Neural crest cell (in vitro differentiated cells): ENCODE data around the gene FSD1L. TPM values are rescaled to one million over a fixed set of nuclear protein-coding genes. Genes with fewer than 3 reads are reported as not detected.
A peak's percentile ranks its signal among the peaks of the same experiment; 100 is the strongest.

ENCODE experiments used
- DNase-seq: peaks from one replicate; pipeline ENCODE4 v3.0.0; 2021; ENCODE audit warnings: low read depth, mixed read lengths, low spot score
- H3K27ac Mint-ChIP-seq: one replicate; pipeline ENCODE4 v1.8.0; 2021; ENCODE audit warnings: mild to moderate bottlenecking, mixed read lengths; ENCODE audit not compliant: unreplicated experiment
- H3K27me3 Mint-ChIP-seq: 2 replicates; pipeline ENCODE4 v1.8.0; 2021; ENCODE audit warnings: low read depth, mild to moderate bottlenecking, mixed read lengths
- H3K36me3 Mint-ChIP-seq: 2 replicates; pipeline ENCODE4 v1.8.0; 2021; ENCODE audit warnings: low read depth, mild to moderate bottlenecking, mixed read lengths
- H3K4me1 Mint-ChIP-seq: 2 replicates; pipeline ENCODE4 v1.8.0; 2021; ENCODE audit warnings: mixed read lengths
- H3K4me3 Mint-ChIP-seq: one replicate; pipeline ENCODE4 v1.8.0; 2021; ENCODE audit warnings: mild to moderate bottlenecking, mixed read lengths
- H3K9me3 Mint-ChIP-seq: 2 replicates; pipeline ENCODE4 v1.8.0; 2021; ENCODE audit warnings: mixed read lengths
- CTCF ChIP-seq: fragments of 200-600 bp; sonication (generic); conservative IDR thresholded peaks from 2 replicates; pipeline ENCODE4 v1.5.0; 2021; ENCODE audit warnings: antibody characterized with exemption, mild to moderate bottlenecking
- long read RNA-seq: library from polyadenylated mRNA; unstranded; transcript quantifications from one replicate; pipeline ENCODE4 v2.0.0, GENCODE V29; 2020
- total RNA-seq: library from RNA; stranded (reverse); gene quantifications from 2 replicates; pipeline ENCODE4 v1.2.1, GENCODE V29; 2021

FSD1L gene
- total RNA-seq, result 16.9 and 17.0 TPM in 2 replicates
- long read RNA-seq, partial matches to known transcripts, result 4 of 13 reads
- long read RNA-seq, other reads (novel, unspliced or antisense), result 8 of 13 reads

- no peaks in the 10 kb centered on the region for H3K36me3 Mint-ChIP-seq
- H3K4me1 Mint-ChIP-seq, result peaks cover 36% of the 10 kb centered on the region
- no peaks in the 10 kb centered on the region for H3K27me3 Mint-ChIP-seq
- H3K4me3 Mint-ChIP-seq, result peak within 1 kb of the TSS; percentile 95
- no peaks in the 10 kb centered on the region for H3K9me3 Mint-ChIP-seq
- peak within 1 kb of the TSS; percentile 98 for H3K27ac Mint-ChIP-seq
- TF ChIP-seq CTCF, result no peak
- DNase-seq, result peak; percentile 87
Measured at GRCh38 chr9:105447814-105448812, at the start of gene FSD1L. Gene FSD1L (plus strand): TSS chr9:105448034. CDS start chr9:105448221, 187 bp downstream.

- Mint-ChIP-seq H3K27me3 (no peaks in the 10 kb centered on the region), H3K27ac (no peak overlapping the region), H3K4me3 (no peak overlapping the region)
Measured at GRCh38 chr9:105399117-105399516, 48.7 kb upstream of the FSD1L start.

GRCh38 chr9:105401651-105402050, 46.2 kb upstream of the FSD1L start:
- Mint-ChIP-seq H3K4me1 (peaks cover 13% of the 10 kb centered on the region), H3K27me3 (no peaks in the 10 kb centered on the region)

More at GRCh38 chr9:105399117-105399516, 48.7 kb upstream of the FSD1L start:
- DNase-seq, result no peak
- Mint-ChIP-seq H3K36me3 (no peaks in the 10 kb centered on the region), H3K9me3 (no peaks in the 10 kb centered on the region), H3K4me1 (peaks cover 10% of the 10 kb centered on the region)
- no peak for TF ChIP-seq CTCF

GRCh38 chr9:105403552-105404248, 44.1 kb upstream of the FSD1L start:
- peaks cover 4% of the 10 kb centered on the region for H3K9me3 Mint-ChIP-seq
- H3K4me1 Mint-ChIP-seq, result peaks cover 13% of the 10 kb centered on the region
- DNase-seq, result no peak
- no peak for TF ChIP-seq CTCF
- no peak overlapping the region for H3K27ac Mint-ChIP-seq
- no peak overlapping the region for H3K4me3 Mint-ChIP-seq
- H3K27me3 Mint-ChIP-seq, result no peaks in the 10 kb centered on the region
- peaks cover 3% of the 10 kb centered on the region for H3K36me3 Mint-ChIP-seq

More at GRCh38 chr9:105401651-105402050, 46.2 kb upstream of the FSD1L start:
- Mint-ChIP-seq H3K4me3 (no peak overlapping the region), H3K36me3 (no peaks in the 10 kb centered on the region), H3K27ac (no peak overlapping the region), H3K9me3 (no peaks in the 10 kb centered on the region)
- DNase-seq, result no peak
- TF ChIP-seq CTCF, result no peak

GRCh38 chr9:105405514-105406131, 42.2 kb upstream of the FSD1L start:
- Mint-ChIP-seq H3K27me3 (no peaks in the 10 kb centered on the region), H3K4me1 (peaks cover 13% of the 10 kb centered on the region), H3K36me3 (peaks cover 3% of the 10 kb centered on the region), H3K9me3 (peaks cover 8% of the 10 kb centered on the region), H3K4me3 (no peak overlapping the region), H3K27ac (no peak overlapping the region)
- TF ChIP-seq CTCF, result no peak
- no peak for DNase-seq
